Activated naive CD8-positive, alpha-beta T cell treated with anti-CD3 and anti-CD28 coated beads for 36 hours (primary cell): ENCODE measurements around the gene SOX11. TPM values are rescaled to one million over a fixed set of nuclear protein-coding genes. Genes with fewer than 3 reads are reported as not detected.

Experiments
- DNase-seq: peaks from one replicate; pipeline ENCODE4 v3.0.0; 2021
- H3K27ac Mint-ChIP-seq: one replicate; pipeline ENCODE4 v1.8.0; 2022; ENCODE audit warnings: mild to moderate bottlenecking, moderate library complexity, mixed read lengths
- H3K27me3 Mint-ChIP-seq: one replicate; pipeline ENCODE4 v1.8.0; 2022; ENCODE audit warnings: mild to moderate bottlenecking, mixed read lengths
- H3K36me3 Mint-ChIP-seq: one replicate; pipeline ENCODE4 v1.8.0; 2021; ENCODE audit warnings: mild to moderate bottlenecking, mixed read lengths
- H3K4me1 Mint-ChIP-seq: one replicate; pipeline ENCODE4 v1.8.0; 2021; ENCODE audit warnings: mixed read lengths
- H3K4me3 Mint-ChIP-seq: one replicate; pipeline ENCODE4 v1.8.0; 2022; ENCODE audit warnings: mild to moderate bottlenecking, moderate library complexity, mixed read lengths
- H3K9me3 Mint-ChIP-seq: one replicate; pipeline ENCODE4 v1.8.0; 2022; ENCODE audit warnings: mixed read lengths
- total RNA-seq, 2 experiments: library from RNA; stranded (reverse); gene quantifications; one replicate each; pipeline ENCODE4 v1.2.3, GENCODE V29; 2021

Gene SOX11
- total RNA-seq, 2 experiments from 2014 or later = not detected

GRCh38 chr2:5725794-5726463 is 33.7 kb downstream of the SOX11 start:
- no peaks in the 10 kb centered on the region for H3K36me3 Mint-ChIP-seq
- H3K4me1 Mint-ChIP-seq = peaks cover 3% of the 10 kb centered on the region
- DNase-seq = no peak
- no peak overlapping the region for H3K27ac Mint-ChIP-seq
- peaks cover 21% of the 10 kb centered on the region for H3K27me3 Mint-ChIP-seq
- no peaks in the 10 kb centered on the region for H3K9me3 Mint-ChIP-seq
- H3K4me3 Mint-ChIP-seq = peak overlapping the region; percentile 32

- no peaks in the 10 kb centered on the region for H3K9me3 Mint-ChIP-seq
- no peak for DNase-seq
- peaks cover 21% of the 10 kb centered on the region for H3K27me3 Mint-ChIP-seq
- H3K27ac Mint-ChIP-seq = no peak overlapping the region
- H3K4me3 Mint-ChIP-seq = no peak overlapping the region
- H3K4me1 Mint-ChIP-seq = peaks cover 3% of the 10 kb centered on the region
- no peaks in the 10 kb centered on the region for H3K36me3 Mint-ChIP-seq
Measured at GRCh38 chr2:5727235-5727634, 35.1 kb downstream of the SOX11 start.

- no peak overlapping the region for H3K4me3 Mint-ChIP-seq
- peaks cover 3% of the 10 kb centered on the region for H3K4me1 Mint-ChIP-seq
- no peaks in the 10 kb centered on the region for H3K9me3 Mint-ChIP-seq
- DNase-seq = no peak
- peaks cover 21% of the 10 kb centered on the region for H3K27me3 Mint-ChIP-seq
- H3K36me3 Mint-ChIP-seq = no peaks in the 10 kb centered on the region
- H3K27ac Mint-ChIP-seq = no peak overlapping the region
Measured at GRCh38 chr2:5729416-5729815, 37.2 kb downstream of the SOX11 start.

GRCh38 chr2:5730386-5730785 is 38.2 kb downstream of the SOX11 start:
- Mint-ChIP-seq H3K27me3 (peaks cover 15% of the 10 kb centered on the region), H3K4me1 (peaks cover 3% of the 10 kb centered on the region)

GRCh38 chr2:5734859-5735520 is 42.8 kb downstream of the SOX11 start:
- no peaks in the 10 kb centered on the region for H3K36me3 Mint-ChIP-seq
- H3K9me3 Mint-ChIP-seq = no peaks in the 10 kb centered on the region
- H3K27me3 Mint-ChIP-seq = no peaks in the 10 kb centered on the region
- no peak overlapping the region for H3K27ac Mint-ChIP-seq
- no peak overlapping the region for H3K4me3 Mint-ChIP-seq
- no peak for DNase-seq
- no peaks in the 10 kb centered on the region for H3K4me1 Mint-ChIP-seq

More at GRCh38 chr2:5730386-5730785, 38.2 kb downstream of the SOX11 start:
- Mint-ChIP-seq H3K9me3 (no peaks in the 10 kb centered on the region), H3K27ac (no peak overlapping the region), H3K4me3 (no peak overlapping the region), H3K36me3 (no peaks in the 10 kb centered on the region)
- DNase-seq = no peak

- no peak for DNase-seq
- Mint-ChIP-seq H3K4me1 (no peaks in the 10 kb centered on the region), H3K4me3 (no peak overlapping the region), H3K36me3 (no peaks in the 10 kb centered on the region), H3K9me3 (no peaks in the 10 kb centered on the region), H3K27me3 (no peaks in the 10 kb centered on the region), H3K27ac (no peak overlapping the region)
Measured at GRCh38 chr2:5735521-5735861, 43.3 kb downstream of the SOX11 start.

- no peaks in the 10 kb centered on the region for H3K36me3 Mint-ChIP-seq
- no peak overlapping the region for H3K4me3 Mint-ChIP-seq
- H3K27ac Mint-ChIP-seq = no peak overlapping the region
- H3K4me1 Mint-ChIP-seq = no peaks in the 10 kb centered on the region
- DNase-seq = no peak
- no peaks in the 10 kb centered on the region for H3K27me3 Mint-ChIP-seq
- no peaks in the 10 kb centered on the region for H3K9me3 Mint-ChIP-seq
Measured at GRCh38 chr2:5736050-5736449, 43.9 kb downstream of the SOX11 start.

GRCh38 chr2:5736886-5737285 is 44.7 kb downstream of the SOX11 start:
- no peaks in the 10 kb centered on the region for H3K4me1 Mint-ChIP-seq
- no peak for DNase-seq
- H3K36me3 Mint-ChIP-seq = no peaks in the 10 kb centered on the region
- no peaks in the 10 kb centered on the region for H3K9me3 Mint-ChIP-seq
- H3K27ac Mint-ChIP-seq = no peak overlapping the region
- H3K4me3 Mint-ChIP-seq = no peak overlapping the region
- no peaks in the 10 kb centered on the region for H3K27me3 Mint-ChIP-seq

GRCh38 chr2:5740053-5740452 is 47.9 kb downstream of the SOX11 start:
- H3K27ac Mint-ChIP-seq = no peak overlapping the region
- no peak overlapping the region for H3K4me3 Mint-ChIP-seq
- H3K36me3 Mint-ChIP-seq = no peaks in the 10 kb centered on the region
- DNase-seq = no peak
- no peaks in the 10 kb centered on the region for H3K9me3 Mint-ChIP-seq
- H3K4me1 Mint-ChIP-seq = no peaks in the 10 kb centered on the region
- H3K27me3 Mint-ChIP-seq = no peaks in the 10 kb centered on the region

- Mint-ChIP-seq H3K27ac (no peak overlapping the region), H3K4me3 (no peak overlapping the region), H3K4me1 (no peaks in the 10 kb centered on the region), H3K36me3 (no peaks in the 10 kb centered on the region), H3K9me3 (no peaks in the 10 kb centered on the region), H3K27me3 (no peaks in the 10 kb centered on the region)
- DNase-seq = no peak
Measured at GRCh38 chr2:5740817-5741216, 48.6 kb downstream of the SOX11 start.

GRCh38 chr2:5741242-5741641 is 49.1 kb downstream of the SOX11 start:
- Mint-ChIP-seq H3K9me3 (no peaks in the 10 kb centered on the region), H3K27me3 (no peaks in the 10 kb centered on the region), H3K4me3 (no peak overlapping the region), H3K4me1 (no peaks in the 10 kb centered on the region), H3K27ac (no peak overlapping the region), H3K36me3 (no peaks in the 10 kb centered on the region)
- no peak for DNase-seq

- H3K4me3 Mint-ChIP-seq = no peak overlapping the region
- H3K36me3 Mint-ChIP-seq = no peaks in the 10 kb centered on the region
- no peaks in the 10 kb centered on the region for H3K4me1 Mint-ChIP-seq
- H3K27me3 Mint-ChIP-seq = no peaks in the 10 kb centered on the region
- H3K9me3 Mint-ChIP-seq = no peaks in the 10 kb centered on the region
- DNase-seq = no peak
- no peak overlapping the region for H3K27ac Mint-ChIP-seq
Measured at GRCh38 chr2:5742126-5742525, 49.9 kb downstream of the SOX11 start.

GRCh38 chr2:5748391-5748790 is 56.2 kb downstream of the SOX11 start:
- Mint-ChIP-seq H3K4me3 (no peak overlapping the region), H3K27me3 (peaks cover 4% of the 10 kb centered on the region), H3K9me3 (no peaks in the 10 kb centered on the region), H3K27ac (no peak overlapping the region), H3K4me1 (no peaks in the 10 kb centered on the region), H3K36me3 (no peaks in the 10 kb centered on the region)
- DNase-seq = no peak

- Mint-ChIP-seq H3K27me3 (peaks cover 4% of the 10 kb centered on the region), H3K4me1 (no peaks in the 10 kb centered on the region), H3K36me3 (no peaks in the 10 kb centered on the region), H3K27ac (no peak overlapping the region), H3K9me3 (no peaks in the 10 kb centered on the region), H3K4me3 (no peak overlapping the region)
- no peak for DNase-seq
Measured at GRCh38 chr2:5748946-5749345, 56.8 kb downstream of the SOX11 start.

- no peak for DNase-seq
- Mint-ChIP-seq H3K36me3 (no peaks in the 10 kb centered on the region), H3K4me1 (no peaks in the 10 kb centered on the region), H3K4me3 (no peak overlapping the region), H3K27ac (no peak overlapping the region), H3K27me3 (peaks cover 4% of the 10 kb centered on the region), H3K9me3 (no peaks in the 10 kb centered on the region)
Measured at GRCh38 chr2:5749347-5749746, 57.2 kb downstream of the SOX11 start.
